ENCODE data around the gene CCDC57.
"Not testable (repeated sequence)": the region's sequence is repeated elsewhere in the genome, so short reads cannot be mapped to it uniquely, and the experiment has no call there.

Gene CCDC57

DNA sequence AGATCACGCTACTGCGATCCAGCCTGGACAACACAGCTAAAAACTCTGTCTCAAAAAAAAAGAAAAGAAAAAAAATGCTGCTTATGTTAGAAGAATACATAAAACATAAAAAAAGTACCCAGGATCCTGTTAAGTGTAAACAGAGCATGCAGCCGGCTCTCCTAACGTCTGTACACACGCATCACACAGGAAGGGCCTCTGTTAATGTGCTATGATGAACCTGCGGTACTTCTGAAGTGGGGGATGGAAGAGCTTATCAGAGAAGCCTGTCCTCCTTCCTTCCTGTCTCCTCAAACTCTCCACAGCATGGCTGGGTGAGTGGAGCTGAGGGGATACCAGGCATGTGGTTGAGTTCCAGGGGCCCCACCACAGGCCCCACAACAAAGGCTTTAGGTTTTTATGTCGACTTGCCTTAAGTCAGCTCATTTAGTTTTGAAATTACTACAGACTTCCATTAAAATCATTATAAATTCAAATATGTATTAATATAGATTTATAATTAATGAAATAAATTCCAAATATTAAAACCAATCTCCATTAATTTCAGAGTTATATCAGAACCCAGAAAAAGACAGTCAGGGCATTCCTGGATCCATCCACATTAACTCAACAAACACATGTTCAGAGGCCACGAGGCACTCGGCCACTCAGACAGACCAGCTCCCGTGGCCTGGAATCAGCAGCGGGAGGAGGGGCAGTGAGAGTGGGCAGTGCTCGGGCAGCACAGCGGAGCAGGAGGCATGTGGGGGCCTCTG is 11.7 kb downstream of the CCDC57 start:
- no peak for DNase-seq

DNA sequence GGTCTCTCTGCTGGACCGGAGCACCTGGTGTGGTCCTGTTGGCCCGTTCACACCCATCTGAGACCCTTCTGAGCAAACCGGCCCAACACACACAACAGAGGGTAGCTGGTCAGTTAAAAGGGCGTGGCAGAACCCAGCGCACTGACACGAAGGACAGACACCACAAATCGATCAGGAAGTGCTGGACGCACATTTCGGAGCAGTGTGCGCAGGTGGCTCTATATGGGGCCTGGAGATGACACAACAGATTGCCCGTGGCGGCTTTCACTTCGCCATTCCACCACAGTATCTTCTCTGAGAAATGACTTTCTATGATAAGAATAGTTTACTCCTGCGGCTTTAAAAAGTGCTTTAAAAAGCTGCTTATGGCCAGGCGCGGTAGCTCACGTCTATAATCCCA is 12.5 kb downstream of the CCDC57 start:
- no peak for DNase-seq

DNA sequence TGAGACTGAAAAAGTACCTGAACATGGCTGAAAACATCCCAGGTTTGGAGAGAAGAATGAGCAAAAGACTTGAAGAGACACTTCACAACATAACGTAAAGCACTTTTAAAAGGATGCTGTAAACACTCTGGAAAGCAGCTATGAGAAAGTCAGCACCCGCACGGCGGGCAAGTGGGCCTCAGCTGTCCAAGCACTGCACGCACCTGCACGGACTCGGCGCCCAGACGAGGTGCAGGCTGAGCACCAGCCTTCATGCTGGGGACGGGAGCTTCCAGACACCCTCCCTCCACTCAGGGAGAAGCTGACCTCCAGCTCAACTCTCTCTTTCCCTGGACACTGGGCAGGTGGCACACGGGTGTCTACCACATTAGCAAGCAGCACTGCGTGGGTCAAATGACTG is 13.1 kb downstream of the CCDC57 start:
- DNase-seq = no peak

DNA sequence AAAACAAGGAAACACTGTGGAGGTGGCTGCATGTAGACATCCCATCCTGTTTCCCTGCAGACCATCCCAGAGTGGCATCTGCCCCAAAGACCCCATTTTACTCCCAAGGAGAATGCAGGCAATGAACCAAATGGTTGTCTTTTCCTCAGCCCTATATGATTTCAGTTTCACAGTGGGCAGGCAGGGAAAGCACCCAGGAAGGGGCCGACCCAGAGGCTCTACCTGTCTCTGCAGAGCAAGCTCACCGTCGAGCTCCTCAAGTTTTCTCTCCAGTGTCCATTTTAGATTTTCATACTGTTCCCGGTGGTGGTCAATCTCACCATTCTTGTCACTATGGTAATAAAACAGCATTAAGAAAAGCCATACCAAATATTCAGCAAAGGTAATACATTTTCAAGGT is 14.6 kb downstream of the CCDC57 start:
- DNase-seq = no peak

DNA sequence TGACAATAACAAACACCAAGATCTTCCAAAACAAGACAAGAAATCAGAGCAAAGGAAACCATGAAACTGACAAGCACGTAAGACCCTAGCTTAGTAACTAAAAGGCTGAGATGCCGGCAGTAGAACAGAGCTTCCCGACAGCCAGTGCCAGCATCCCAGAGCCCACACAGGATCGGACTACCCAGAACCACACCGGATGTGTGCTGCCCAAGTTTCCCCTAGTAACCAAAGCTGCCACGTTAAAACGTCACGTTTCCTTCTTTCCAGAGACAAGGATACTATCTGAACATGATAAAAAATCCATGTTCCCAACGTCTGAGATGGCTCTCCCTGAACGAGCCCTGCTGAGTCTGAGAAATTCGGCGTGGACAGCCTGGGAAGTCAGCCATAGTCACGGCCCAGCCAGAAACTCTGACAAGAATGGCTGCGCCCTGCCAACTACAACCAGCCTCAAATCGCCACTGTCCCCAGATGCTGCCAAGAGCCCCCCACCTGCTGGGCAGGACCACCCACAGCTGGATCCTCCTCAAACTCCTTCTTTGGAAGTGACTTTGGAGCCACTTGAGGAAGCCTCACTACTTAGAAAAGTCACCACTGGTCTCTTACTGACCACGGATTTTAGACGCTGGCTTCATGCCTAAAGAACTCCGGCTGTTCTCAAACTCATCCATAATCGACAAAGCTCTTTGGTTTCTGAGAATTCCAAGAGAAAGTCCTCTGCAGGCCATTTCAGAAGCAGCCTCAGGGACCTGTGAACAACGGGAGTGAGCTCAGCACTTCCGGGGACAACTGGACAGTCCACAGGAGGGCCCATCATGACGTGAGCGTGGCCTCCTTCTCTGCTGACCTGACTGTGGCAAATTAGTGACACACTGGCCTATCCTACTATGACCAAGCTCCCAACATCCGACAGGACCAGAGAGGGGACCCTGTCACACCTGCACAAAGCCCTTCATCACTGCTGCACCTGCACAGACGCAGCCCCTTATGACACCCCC is 16.7 kb downstream of the CCDC57 start:
- DNase-seq = no peak

DNA sequence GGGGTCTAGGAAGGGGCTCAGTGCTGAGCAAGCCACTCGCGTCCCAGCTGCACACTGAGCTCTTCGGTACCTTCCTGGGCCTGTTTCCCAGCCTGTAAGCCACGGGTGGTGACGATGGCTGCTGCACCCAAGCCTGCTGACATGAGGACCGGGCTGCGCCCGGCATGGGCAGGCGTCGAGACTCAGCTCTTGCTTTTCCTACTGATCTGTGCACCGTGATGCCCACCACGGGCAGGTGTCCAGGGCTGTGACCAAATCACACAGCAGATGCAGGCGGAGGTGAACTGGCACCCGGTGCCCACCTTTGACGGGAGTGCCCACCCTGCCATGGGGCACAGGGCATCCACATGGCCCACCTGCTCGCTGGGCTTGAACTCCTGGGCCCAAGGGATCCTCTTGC is 17.9 kb downstream of the CCDC57 start:
- DNase-seq = no peak

DNA sequence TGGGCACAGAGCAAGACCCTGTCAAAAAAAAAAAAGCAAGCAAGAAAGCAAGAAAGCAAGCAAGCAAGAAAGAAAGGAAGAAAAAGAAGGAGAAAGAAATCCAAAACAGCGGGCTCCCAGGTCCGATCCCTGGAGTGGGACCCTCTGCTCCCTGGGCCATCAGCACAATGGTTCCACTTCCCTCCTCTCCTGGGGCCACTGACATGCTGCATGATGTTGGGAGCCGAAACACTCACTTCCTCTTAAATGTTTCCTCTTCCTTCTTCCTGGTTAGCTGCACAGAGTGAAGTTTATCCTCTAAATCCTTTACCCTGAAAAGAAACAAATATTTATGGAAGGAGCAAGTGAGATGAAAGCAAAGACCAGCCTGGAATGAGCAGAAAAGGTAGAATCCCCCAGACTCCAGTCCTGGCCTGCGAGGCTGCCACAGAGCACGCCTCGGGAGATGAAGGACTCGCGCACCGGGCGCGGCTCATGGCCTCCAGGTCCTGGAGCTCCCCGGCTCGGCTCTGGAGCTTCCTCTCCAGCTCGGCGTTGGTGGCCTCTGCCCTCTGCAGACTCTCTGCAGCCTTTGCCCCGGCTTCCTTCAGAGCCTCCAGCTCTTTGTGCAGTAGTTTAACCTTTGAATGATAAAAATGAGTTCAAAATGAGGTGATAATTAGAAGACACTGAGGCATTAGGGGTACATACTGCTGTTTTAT is 19.0 kb downstream of the CCDC57 start:
- no peak for DNase-seq

DNA sequence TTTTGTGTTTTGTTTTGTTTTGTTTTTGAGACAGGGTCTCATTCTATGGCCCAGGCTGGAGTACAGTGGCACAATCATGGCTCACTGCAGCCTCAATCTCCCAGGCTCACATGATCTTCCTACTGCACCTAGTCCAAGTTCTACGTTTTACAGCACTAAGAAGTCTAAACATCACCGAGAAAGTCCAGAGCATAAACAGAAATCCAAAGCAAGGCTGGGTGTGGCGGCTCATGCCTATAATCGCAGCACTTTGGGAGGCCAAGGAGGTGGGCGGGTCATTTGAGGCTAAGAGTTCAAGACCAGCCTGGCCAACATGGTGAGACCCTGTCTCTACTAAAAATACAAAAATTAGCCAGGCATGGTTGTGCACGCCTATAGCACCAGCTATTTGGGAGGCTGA is 19.6 kb downstream of the CCDC57 start:
- DNase-seq = not testable (repeated sequence)

DNA sequence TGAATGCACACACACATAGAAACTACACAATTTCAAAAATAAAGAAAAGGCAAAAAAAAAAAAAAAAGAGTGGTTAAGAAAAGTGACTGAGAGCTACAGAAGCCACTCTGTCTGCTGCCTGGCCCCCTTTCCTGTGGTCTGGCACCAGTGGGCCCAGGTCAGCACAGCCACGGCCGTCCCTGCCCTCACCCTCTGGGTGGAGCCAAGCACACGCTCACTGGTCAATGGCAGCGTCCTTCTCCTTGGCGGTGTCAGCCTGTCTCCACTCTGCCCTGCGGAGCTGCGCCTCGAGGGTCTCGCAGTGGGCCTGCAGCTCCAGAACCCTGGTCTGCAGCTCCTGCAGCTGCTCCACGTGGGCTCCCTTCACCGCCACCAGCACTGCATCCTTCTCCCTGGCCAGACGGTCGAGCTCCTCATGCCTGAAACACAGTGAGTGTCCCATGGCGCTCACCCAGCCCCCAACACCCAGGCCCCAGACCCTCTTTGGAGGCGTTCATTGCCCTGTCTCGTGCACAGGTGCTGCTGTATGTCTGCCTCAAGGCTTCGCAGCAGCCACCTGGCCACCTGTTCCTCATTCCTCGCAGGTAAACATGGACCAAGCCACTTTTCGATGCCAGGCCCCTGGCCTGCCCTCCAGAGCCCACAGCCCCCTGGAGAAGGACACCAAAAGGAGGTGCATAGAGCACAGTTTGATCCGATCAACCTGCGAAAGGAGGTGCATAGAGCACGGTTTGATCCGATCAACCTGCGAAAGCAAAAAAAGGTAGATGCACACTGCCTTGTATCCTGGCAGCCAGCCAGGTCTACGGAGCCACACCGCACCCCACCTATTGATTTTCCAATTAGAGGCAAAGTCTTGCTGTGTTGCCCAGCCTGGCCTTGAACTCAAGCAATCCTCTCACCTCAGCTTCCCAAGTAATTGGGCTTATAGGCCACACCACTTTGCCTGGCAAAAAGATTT is 24.4 kb downstream of the CCDC57 start:
- no peak for DNase-seq

DNA sequence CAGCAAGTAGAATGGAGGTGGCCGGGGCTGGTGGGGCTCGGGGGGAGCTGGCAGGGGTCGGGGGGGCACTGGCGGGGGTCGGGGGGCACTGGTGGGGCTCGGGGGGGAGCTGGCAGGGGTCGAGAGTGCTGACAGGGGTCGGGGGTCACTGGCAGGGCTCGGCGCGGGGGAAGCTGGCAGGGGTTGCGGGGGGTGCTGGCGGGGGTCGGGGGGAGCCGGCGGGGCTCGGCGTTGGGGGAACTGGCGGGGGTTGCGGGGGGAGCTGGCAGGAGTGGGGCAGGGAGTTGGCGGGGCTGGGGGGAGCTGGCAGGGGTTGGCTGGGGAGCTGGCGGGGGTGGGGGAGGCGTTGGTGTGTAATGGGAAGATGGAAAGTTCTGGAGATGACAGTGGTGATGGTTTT is 25.1 kb downstream of the CCDC57 start:
- DNase-seq = no peak

DNA sequence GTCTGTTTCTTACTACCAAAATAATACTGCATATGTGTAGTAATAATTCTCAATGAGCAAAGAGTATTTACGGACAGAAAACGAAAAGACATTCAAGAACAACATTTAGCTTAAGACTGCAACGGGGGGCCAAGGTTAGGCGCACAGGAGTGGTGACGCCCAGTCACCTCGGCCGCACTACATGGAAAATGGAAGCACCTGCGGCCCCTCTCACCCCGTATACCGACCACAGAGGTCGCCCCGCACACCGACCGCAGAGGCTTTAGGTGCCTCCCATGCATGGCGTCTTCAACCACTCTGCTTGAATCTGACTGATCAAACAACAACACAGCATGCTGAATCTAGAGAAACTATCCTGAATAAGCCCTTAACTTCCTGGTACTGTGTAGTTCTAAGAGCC is 26.4 kb downstream of the CCDC57 start:
- DNase-seq = no peak

DNA sequence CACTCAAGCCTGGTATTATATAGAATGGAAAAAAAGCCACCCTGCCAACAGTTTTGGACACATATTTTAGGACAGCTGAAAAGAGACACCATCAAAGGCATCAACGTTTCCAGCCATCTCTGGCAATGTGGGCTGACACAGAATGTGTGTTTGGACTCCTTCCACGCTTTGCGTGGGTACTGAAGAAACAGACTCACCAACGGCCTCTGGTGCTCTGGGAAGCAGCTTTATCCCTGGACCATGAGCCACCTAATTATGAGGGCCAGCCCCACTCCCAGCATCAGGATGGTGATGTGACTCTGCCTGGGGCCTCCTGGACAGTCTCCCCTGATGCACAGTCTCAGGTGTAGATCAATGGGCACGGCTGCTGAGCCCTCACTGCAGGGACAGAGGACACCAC is 27.9 kb downstream of the CCDC57 start:
- DNase-seq = no peak

DNA sequence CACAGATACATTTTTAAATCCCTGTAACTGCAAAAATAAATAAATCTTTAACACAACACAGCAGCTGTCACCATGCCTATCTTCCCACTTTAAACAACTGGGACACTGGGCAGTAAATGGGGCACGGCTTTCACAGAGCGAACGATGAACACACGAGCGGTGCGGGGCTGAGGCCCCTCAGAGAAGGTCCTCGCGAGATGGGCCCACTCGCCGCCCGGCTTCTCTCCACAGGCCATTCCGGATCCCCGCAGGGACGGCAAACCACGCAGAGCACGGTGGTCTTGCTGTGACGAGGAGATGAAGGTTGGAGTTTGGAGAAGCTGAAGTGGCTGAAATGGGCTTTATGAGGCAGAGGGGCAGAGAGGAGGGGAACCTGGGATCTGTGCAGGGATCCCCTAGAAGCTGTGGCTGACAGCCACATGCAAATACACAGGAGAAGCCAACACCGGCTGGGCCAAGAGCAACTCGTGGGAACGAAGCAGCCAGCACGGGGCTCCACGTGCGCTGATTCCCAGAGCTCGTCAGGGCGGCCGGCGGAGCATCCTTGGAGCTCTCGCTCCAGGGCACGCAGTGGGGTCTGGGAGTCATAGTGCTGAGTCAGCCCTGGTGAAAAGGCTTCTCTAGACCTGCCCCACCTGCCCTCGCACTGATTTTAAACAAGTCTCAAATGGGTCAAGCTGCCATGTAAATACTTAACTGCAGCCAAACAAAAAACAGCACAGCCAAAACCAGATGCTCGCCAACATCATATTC is 31.7 kb downstream of the CCDC57 start:
- DNase-seq = peak; percentile 44

DNA sequence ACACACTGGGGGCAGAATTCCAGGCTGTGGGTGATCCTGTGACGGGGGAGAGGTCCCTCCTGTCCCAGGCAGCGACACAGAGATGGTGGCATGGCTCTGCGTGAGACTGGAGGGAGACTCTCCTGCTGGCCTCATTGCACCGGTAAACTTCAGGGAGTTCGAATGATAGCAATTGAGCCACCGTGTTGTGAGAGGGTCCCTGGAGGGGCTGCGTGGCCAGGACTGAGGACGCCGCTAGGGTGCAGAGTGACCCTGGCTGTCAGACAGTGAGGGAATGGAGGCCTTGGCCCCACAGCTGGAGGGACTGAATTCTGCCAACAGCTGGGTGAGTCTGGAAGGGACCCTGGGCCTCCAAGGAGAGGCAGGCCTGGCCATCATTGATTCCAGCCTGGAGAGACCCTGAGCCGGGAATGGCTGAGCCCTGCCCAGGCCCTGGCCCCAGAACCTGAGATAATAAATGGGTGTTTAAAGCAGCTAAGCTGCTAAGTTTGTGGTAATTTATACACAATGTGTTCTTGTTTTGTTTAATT is 32.6 kb downstream of the CCDC57 start:
- no peak for DNase-seq

DNA sequence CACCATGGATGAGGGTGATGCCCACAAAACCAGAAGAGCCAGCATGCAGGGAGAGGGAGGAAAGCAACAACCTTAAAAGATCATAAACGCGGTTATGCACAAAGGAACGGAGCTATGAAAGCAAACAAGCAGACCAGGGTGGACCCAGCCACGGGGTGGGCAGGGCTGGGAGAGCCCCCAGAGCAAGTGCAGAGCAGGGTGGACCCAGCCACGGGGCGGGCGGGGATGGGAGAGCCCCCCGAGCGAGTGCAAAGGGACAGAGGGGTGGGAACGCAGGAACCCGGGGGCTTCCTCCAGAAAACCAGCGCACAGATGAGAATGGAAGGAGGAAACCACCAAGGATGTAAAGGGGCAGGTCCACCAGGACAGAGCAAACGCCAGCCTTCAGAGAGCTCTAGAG is 33.2 kb downstream of the CCDC57 start:
- DNase-seq = no peak

DNA sequence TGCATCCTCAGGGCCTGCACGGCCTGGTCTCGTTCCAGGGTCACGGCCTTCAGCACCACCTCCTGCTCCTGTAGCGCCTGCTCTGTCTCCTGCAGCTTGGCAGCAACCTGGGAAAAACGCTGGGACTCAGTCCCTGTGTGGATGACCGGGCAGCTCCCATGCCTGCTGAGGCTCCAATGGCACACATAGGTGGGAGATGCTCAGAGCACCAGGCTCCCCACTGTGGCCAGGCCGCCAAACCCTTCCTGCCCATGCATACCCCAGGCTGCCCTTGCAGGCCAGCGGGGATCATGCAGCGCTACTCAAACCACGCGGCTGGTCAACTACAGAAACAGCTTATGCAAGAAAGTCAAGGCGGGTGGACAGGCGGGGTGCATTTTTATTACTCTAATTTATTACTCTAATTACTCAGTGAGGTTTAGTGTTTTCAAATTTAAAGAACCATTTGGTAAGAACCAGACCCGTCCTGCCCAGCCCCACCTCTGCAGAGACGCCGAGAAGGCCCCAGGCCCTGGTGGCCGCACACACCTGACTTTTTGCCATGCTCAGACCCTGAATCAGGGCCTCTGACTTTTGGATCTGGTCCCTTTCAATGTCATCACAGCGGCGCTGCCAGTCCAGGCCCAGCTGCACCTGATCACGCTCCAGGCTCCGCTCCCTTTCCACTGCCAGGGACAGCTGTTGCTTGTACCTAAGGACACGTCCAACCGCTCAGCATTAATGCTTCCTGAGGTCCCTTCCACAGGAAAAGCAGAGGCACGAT is 34.0 kb downstream of the CCDC57 start:
- DNase-seq = no peak

DNA sequence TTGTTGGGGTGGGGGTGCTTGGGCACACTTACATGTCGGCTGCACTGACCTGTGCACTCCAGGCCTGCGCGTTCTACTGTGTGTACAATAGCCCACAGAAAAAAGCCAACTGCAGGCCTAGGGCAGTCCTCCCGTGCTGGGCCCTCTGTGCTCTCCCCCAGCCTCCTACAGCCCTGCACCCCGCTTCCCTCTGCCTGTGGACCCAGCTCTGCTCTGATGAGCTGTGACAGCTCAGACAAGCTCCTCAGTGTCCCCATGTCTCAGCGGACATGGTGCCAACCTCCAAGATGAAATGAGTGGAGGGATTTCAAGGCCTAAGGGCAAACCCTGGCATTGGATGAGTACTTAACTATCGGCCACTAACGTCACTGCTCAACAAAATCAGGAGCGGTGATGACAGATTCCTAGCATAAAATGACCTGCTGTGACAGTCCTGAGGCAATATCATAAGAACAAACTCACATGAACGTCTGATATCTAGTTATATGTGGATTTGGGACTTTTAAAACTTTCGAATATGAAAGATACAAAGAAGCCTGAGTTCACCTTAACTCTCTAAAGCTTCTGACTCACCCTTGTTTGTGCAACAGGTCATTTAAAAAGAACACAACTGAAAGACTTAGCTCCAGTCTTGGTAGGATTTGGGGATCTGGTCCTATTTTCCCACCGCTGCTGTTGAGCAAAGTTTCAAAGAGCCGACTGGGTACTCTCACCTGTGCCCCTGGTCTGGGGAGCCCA is 34.7 kb downstream of the CCDC57 start:
- no peak for DNase-seq

DNA sequence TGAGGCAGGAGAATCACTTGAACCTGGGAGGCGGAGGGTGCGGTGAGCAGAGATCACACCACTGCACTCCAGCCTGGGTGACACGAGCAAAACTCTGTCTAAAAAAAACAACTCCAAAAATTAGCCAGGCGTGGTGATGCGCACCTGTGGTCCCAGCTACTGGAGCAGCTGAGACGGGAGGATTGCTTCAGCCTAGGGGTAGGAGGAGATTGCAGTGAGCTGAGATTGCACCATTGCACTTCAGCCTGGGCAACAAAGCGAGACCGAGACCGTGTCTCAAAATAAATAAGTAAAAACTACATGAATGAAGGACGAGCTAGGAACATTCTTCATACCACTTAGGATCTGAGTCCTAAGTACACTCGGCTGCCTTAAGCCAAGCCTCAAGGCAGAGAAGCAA is 35.4 kb downstream of the CCDC57 start:
- DNase-seq = no peak

DNA sequence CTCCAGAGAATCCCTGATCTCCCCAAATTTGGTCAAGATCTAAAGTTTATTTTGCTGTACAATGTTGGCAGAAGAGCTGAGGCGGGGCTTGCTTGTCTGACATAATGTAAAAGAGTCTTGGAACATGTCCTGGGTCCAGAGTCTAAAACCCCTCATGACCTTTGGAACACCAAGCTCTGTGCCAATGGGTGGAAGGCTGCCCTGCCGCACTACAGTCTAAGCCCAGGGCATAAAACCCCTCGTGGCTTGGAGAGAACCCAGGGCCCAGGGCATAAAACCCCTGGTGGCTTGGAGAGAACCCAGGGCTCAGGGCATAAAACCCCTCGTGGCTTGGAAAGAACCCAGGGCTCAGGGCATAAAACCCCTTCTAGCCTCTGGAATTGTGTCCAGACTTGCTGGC is 36.7 kb downstream of the CCDC57 start:
- DNase-seq = no peak

DNA sequence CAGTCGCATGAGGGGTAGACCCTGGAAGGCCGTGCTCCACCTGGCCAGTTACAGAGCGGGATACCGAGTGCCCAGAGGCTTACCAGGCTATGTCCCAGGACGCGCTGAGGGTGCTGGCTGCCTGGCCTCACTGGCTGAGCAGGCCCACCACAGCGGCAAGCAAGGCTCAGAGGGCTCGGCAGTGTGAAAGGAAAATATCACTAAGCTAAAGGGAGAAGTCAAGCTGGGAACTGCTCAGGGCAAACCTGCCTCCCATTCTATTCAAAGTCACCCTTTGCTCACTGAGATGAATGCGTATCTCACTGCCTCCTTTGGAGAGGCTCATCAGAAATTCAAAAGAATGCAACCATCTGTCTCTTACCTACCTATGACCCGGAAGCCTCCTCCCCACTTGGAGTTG is 37.4 kb downstream of the CCDC57 start:
- no peak for DNase-seq
